ENCODE measurements around the gene GGACT. TPM values are rescaled to one million over a fixed set of nuclear protein-coding genes. Genes with fewer than 3 reads are reported as not detected.

The GGACT gene
- 1.1 and 6.8 TPM in 2 replicates for total RNA-seq (ENCODE audit: low replicate concordance)

GRCh38 chr13:100588331-100589177 lies at the start of gene GGACT:
Gene GGACT (minus strand): TSS chr13:100588789. CDS start chr13:100532591, 56,198 bp downstream.

Other genes starting within 250 kb of the GGACT start
- 14.9 and 48.5 TPM in 2 replicates for gene TMTC4, start 86.0 kb upstream of the GGACT start, total RNA-seq (ENCODE audit: low replicate concordance)

All from smooth muscle cell of the coronary artery (primary cell).